Fibroblast of lung (primary cell): Measurements from ENCODE around the gene GCAT. TPM values are rescaled to one million over a fixed set of nuclear protein-coding genes. Genes with fewer than 3 reads are reported as not detected.

Source experiments
- DNase-seq, 2 donors: peaks; one replicate each; pipeline versions ENCODE4 v3.0.0 to v3.0.0-alpha.2; 2010; ENCODE audit warnings: low read depth in 2 of 2
- H2AFZ ChIP-seq: 2 replicates; pipeline ENCODE4 v1.5.1; 2012; ENCODE audit warnings: low read length, control low read depth, inconsistent platforms
- H3K27ac ChIP-seq: 2 replicates; pipeline ENCODE4 v1.5.1; 2011; ENCODE audit warnings: low read length, control low read depth; ENCODE audit not compliant: insufficient read depth
- H3K27me3 ChIP-seq: 2 replicates; pipeline ENCODE4 v1.5.1; 2011; ENCODE audit warnings: mild to moderate bottlenecking, low read length; ENCODE audit not compliant: control insufficient read depth, insufficient read depth
- H3K36me3 ChIP-seq: 2 replicates; pipeline ENCODE4 v1.5.1; 2011; ENCODE audit warnings: low read length; ENCODE audit not compliant: control insufficient read depth, insufficient read depth
- H3K4me1 ChIP-seq: 2 replicates; pipeline ENCODE4 v1.5.1; 2011; ENCODE audit warnings: low read length; ENCODE audit not compliant: control insufficient read depth, insufficient read depth; ENCODE audit errors: extremely low read depth
- H3K4me2 ChIP-seq: 2 replicates; pipeline ENCODE4 v1.5.1; 2011; ENCODE audit warnings: low read length, control low read depth; ENCODE audit not compliant: insufficient read depth; ENCODE audit errors: extremely low read depth
- H3K4me3 ChIP-seq, 4 experiments: fragments of 200-600 bp in 1 of 4; sonication (generic) in 1 of 4; replicated peaks in 1 of 4; 2 replicates each; pipeline ENCODE4 v1.5.1; 2011 to 2016; ENCODE audit warnings: low read length in 4 of 4, low read depth in 3 of 4, mild to moderate bottlenecking in 3 of 4, control low read depth in 2 of 4, inconsistent platforms in 1 of 4, mixed read lengths in 1 of 4; ENCODE audit not compliant: insufficient read depth in 1 of 4; ENCODE audit errors: control extremely low read depth in 1 of 4
- H3K79me2 ChIP-seq: 2 replicates; pipeline ENCODE4 v1.5.1; 2012; ENCODE audit warnings: mild to moderate bottlenecking, low read length, inconsistent platforms; ENCODE audit not compliant: control insufficient read depth, insufficient read depth
- H3K9ac ChIP-seq: 2 replicates; pipeline ENCODE4 v1.5.1; 2011; ENCODE audit warnings: mild to moderate bottlenecking, low read length, control low read depth; ENCODE audit not compliant: insufficient read depth
- H3K9me3 ChIP-seq: 2 replicates; pipeline ENCODE4 v1.5.1; 2012; ENCODE audit warnings: low read depth, low read length; ENCODE audit not compliant: control insufficient read depth, insufficient read depth
- H4K20me1 ChIP-seq: 2 replicates; pipeline ENCODE4 v1.5.1; 2011; ENCODE audit warnings: low read length; ENCODE audit not compliant: control insufficient read depth, insufficient read depth; ENCODE audit errors: extremely low read depth
- CTCF ChIP-seq, 2 donors: IDR thresholded peaks in 1 of 2; conservative IDR thresholded peaks in 1 of 2; 1 replicate in 1 of 2; 2 replicates in 1 of 2; pipeline ENCODE4 v1.5.1; 2011 to 2012; ENCODE audit warnings: low read length in 2 of 2, control low read depth in 1 of 2, inconsistent platforms in 1 of 2, low read depth in 1 of 2, mild to moderate bottlenecking in 1 of 2
- EZH2 ChIP-seq: IDR thresholded peaks from 2 replicates; pipeline ENCODE4 v1.5.1; 2012; ENCODE audit warnings: low read length, control low read depth, mild to moderate bottlenecking; ENCODE audit errors: missing control alignments
- polyA plus RNA-seq, 2 donors: library from polyadenylated mRNA; depleted of rRNA in 1 of 2; stranded (reverse) in 1 of 2; unstranded in 1 of 2; fragments of >200 nt; gene quantifications; 2 replicates each; pipeline ENCODE4 v1.2.1, GENCODE V29; 2011 to 2012; ENCODE audit warnings: missing spikeins in 1 of 2
- total RNA-seq: library from RNA; depleted of rRNA; stranded (reverse); fragments of >200 nt; gene quantifications from 2 replicates; pipeline ENCODE4 v1.2.1, GENCODE V29; 2014

Gene GCAT
- total and polyA plus RNA-seq, 2 donors (not counting 1 experiment from before 2014, with no cell fraction given): 6.6 to 11.9 TPM

- H3K4me2 ChIP-seq: no peak overlapping the region
- no peaks in the 10 kb centered on the region for H3K9me3 ChIP-seq
- H3K79me2 ChIP-seq: peaks cover 2% of the 10 kb centered on the region
- no peaks in the 10 kb centered on the region for H3K27me3 ChIP-seq
- no peak overlapping the region for H3K9ac ChIP-seq
- H3K36me3 ChIP-seq: peaks cover 2% of the 10 kb centered on the region
- H3K4me1 ChIP-seq: peaks cover 3% of the 10 kb centered on the region
- H3K4me3 ChIP-seq: no peak overlapping the region
- no peak overlapping the region for H2AFZ ChIP-seq
- no peak for TF ChIP-seq EZH2
- TF ChIP-seq CTCF (conservative IDR thresholded peaks at IDR 0.05 in 1 of 2, IDR thresholded peaks at IDR 0.05 in 1 of 2; ENCODE audit: low read depth in 1 of 2, low read length in 2 of 2): no peak
- no peak for DNase-seq
- no peaks in the 10 kb centered on the region for H4K20me1 ChIP-seq
- no peak overlapping the region for H3K27ac ChIP-seq
Measured at GRCh38 chr22:37811867-37812266, 4.1 kb downstream of the GCAT start.

- Histone ChIP-seq H3K79me2 (no peaks in the 10 kb centered on the region), H3K27ac (no peak overlapping the region), H3K4me3 (no peak overlapping the region), H3K27me3 (no peaks in the 10 kb centered on the region), H2AFZ (no peak overlapping the region), H3K9ac (no peak overlapping the region), H4K20me1 (no peaks in the 10 kb centered on the region), H3K36me3 (peaks cover 2% of the 10 kb centered on the region), H3K4me1 (peaks cover 10% of the 10 kb centered on the region), H3K9me3 (no peaks in the 10 kb centered on the region), H3K4me2 (no peak overlapping the region)
- TF ChIP-seq CTCF (conservative IDR thresholded peaks at IDR 0.05 in 1 of 2, IDR thresholded peaks at IDR 0.05 in 1 of 2; ENCODE audit: low read depth in 1 of 2, low read length in 2 of 2) (no peak), EZH2 (no peak)
- no peak for DNase-seq
Measured at GRCh38 chr22:37812869-37813678, 5.3 kb downstream of the GCAT start.

GRCh38 chr22:37815593-37815992 is 7.9 kb downstream of the GCAT start:
- TF ChIP-seq EZH2 (no peak), CTCF (conservative IDR thresholded peaks at IDR 0.05 in 1 of 2, IDR thresholded peaks at IDR 0.05 in 1 of 2; ENCODE audit: low read depth in 1 of 2, low read length in 2 of 2) (no peak)
- Histone ChIP-seq H3K4me1 (peaks cover 7% of the 10 kb centered on the region), H3K36me3 (peaks cover 2% of the 10 kb centered on the region), H3K9ac (no peak overlapping the region), H3K27me3 (no peaks in the 10 kb centered on the region), H3K27ac (no peak overlapping the region), H3K79me2 (no peaks in the 10 kb centered on the region), H3K9me3 (no peaks in the 10 kb centered on the region), H3K4me2 (no peak overlapping the region), H4K20me1 (no peaks in the 10 kb centered on the region), H2AFZ (no peak overlapping the region), H3K4me3 (no peak overlapping the region)
- DNase-seq: no peak
